Measurements from ENCODE around the gene MAML2.

The MAML2 gene

GRCh38 chr11:96263238-96263763 lies 79.7 kb downstream of the MAML2 start:
- no peak for DNase-seq (ENCODE audit: insufficient read length)
- peak; percentile 5 for FAIRE-seq
- TF ChIP-seq TAF1 (IDR thresholded peaks at IDR 0.05; ENCODE audit: borderline replicate concordance, low read depth, low read length) (no peak), POLR2A (IDR thresholded peaks at IDR 0.05; ENCODE audit: low read depth, low read length) (no peak), POLR2AphosphoS5 (IDR thresholded peaks at IDR 0.05; ENCODE audit: low read depth, low read length) (no peak)

GRCh38 chr11:96260532-96260931 lies 82.5 kb downstream of the MAML2 start:
- FAIRE-seq (no peak), DNase-seq (ENCODE audit: insufficient read length) (no peak)
- TF ChIP-seq TAF1 (IDR thresholded peaks at IDR 0.05; ENCODE audit: borderline replicate concordance, low read depth, low read length) (no peak), POLR2AphosphoS5 (IDR thresholded peaks at IDR 0.05; ENCODE audit: low read depth, low read length) (no peak), POLR2A (IDR thresholded peaks at IDR 0.05; ENCODE audit: low read depth, low read length) (no peak)

- DNase-seq (ENCODE audit: insufficient read length) (no peak), FAIRE-seq (no peak)
- no peak for TF ChIP-seq POLR2A (IDR thresholded peaks at IDR 0.05; ENCODE audit: low read depth, low read length)
- TF ChIP-seq TAF1 (IDR thresholded peaks at IDR 0.05; ENCODE audit: borderline replicate concordance, low read depth, low read length), result no peak
- no peak for TF ChIP-seq POLR2AphosphoS5 (IDR thresholded peaks at IDR 0.05; ENCODE audit: low read depth, low read length)
Measured at GRCh38 chr11:96260067-96260511, 82.9 kb downstream of the MAML2 start.

GRCh38 chr11:96259134-96259830 lies 83.7 kb downstream of the MAML2 start:
- no peak for TF ChIP-seq POLR2A (IDR thresholded peaks at IDR 0.05; ENCODE audit: low read depth, low read length)
- TF ChIP-seq TAF1 (IDR thresholded peaks at IDR 0.05; ENCODE audit: borderline replicate concordance, low read depth, low read length), result no peak
- no peak for TF ChIP-seq POLR2AphosphoS5 (IDR thresholded peaks at IDR 0.05; ENCODE audit: low read depth, low read length)
- DNase-seq (ENCODE audit: insufficient read length) (no peak), FAIRE-seq (peak; percentile 21)

- DNase-seq (ENCODE audit: insufficient read length) (peak; percentile 35), FAIRE-seq (peak; percentile 91)
- no peak for TF ChIP-seq POLR2AphosphoS5 (IDR thresholded peaks at IDR 0.05; ENCODE audit: low read depth, low read length)
- TF ChIP-seq TAF1 (IDR thresholded peaks at IDR 0.05; ENCODE audit: borderline replicate concordance, low read depth, low read length), result no peak
- TF ChIP-seq POLR2A (IDR thresholded peaks at IDR 0.05; ENCODE audit: low read depth, low read length), result no peak
Measured at GRCh38 chr11:96257972-96258934, 84.7 kb downstream of the MAML2 start.

GRCh38 chr11:96257036-96257435 lies 86.0 kb downstream of the MAML2 start:
- peak; percentile 62 for FAIRE-seq

GRCh38 chr11:96256215-96257011 lies 86.6 kb downstream of the MAML2 start:
- DNase-seq (ENCODE audit: insufficient read length) (no peak), FAIRE-seq (peak; percentile 63)
- no peak for TF ChIP-seq POLR2AphosphoS5 (IDR thresholded peaks at IDR 0.05; ENCODE audit: low read depth, low read length)
- TF ChIP-seq TAF1 (IDR thresholded peaks at IDR 0.05; ENCODE audit: borderline replicate concordance, low read depth, low read length), result no peak
- TF ChIP-seq POLR2A (IDR thresholded peaks at IDR 0.05; ENCODE audit: low read depth, low read length), result no peak

More at GRCh38 chr11:96257036-96257435, 86.0 kb downstream of the MAML2 start:
- DNase-seq (ENCODE audit: insufficient read length), result no peak
- no peak for TF ChIP-seq TAF1 (IDR thresholded peaks at IDR 0.05; ENCODE audit: borderline replicate concordance, low read depth, low read length)
- TF ChIP-seq POLR2A (IDR thresholded peaks at IDR 0.05; ENCODE audit: low read depth, low read length), result no peak
- no peak for TF ChIP-seq POLR2AphosphoS5 (IDR thresholded peaks at IDR 0.05; ENCODE audit: low read depth, low read length)

- no peak for FAIRE-seq
Measured at GRCh38 chr11:96254854-96255253, 88.1 kb downstream of the MAML2 start.

GRCh38 chr11:96254087-96254486 lies 88.9 kb downstream of the MAML2 start:
- DNase-seq (ENCODE audit: insufficient read length) (no peak), FAIRE-seq (peak; percentile 87)
- no peak for TF ChIP-seq TAF1 (IDR thresholded peaks at IDR 0.05; ENCODE audit: borderline replicate concordance, low read depth, low read length)
- no peak for TF ChIP-seq POLR2AphosphoS5 (IDR thresholded peaks at IDR 0.05; ENCODE audit: low read depth, low read length)
- no peak for TF ChIP-seq POLR2A (IDR thresholded peaks at IDR 0.05; ENCODE audit: low read depth, low read length)

More at GRCh38 chr11:96254854-96255253, 88.1 kb downstream of the MAML2 start:
- no peak for DNase-seq (ENCODE audit: insufficient read length)
- TF ChIP-seq POLR2A (IDR thresholded peaks at IDR 0.05; ENCODE audit: low read depth, low read length), result no peak
- TF ChIP-seq TAF1 (IDR thresholded peaks at IDR 0.05; ENCODE audit: borderline replicate concordance, low read depth, low read length), result no peak
- TF ChIP-seq POLR2AphosphoS5 (IDR thresholded peaks at IDR 0.05; ENCODE audit: low read depth, low read length), result no peak

GRCh38 chr11:96246718-96247552 lies 96.1 kb downstream of the MAML2 start:
- FAIRE-seq (no peak), DNase-seq (ENCODE audit: insufficient read length) (no peak)
- no peak for TF ChIP-seq POLR2AphosphoS5 (IDR thresholded peaks at IDR 0.05; ENCODE audit: low read depth, low read length)
- no peak for TF ChIP-seq POLR2A (IDR thresholded peaks at IDR 0.05; ENCODE audit: low read depth, low read length)
- TF ChIP-seq TAF1 (IDR thresholded peaks at IDR 0.05; ENCODE audit: borderline replicate concordance, low read depth, low read length), result no peak

Measured in GM12892 (cell line).